Lung (tissue), 12 donors: ENCODE results near the gene BORCS8. TPM values are rescaled to one million over a fixed set of nuclear protein-coding genes. Genes with fewer than 3 reads are reported as not detected.

Experiments
- ATAC-seq: fragments of 200-7000 bp; cut with Tn5 transposase; one replicate; pipeline ENCODE4 v1.9.1; 2020; ENCODE audit warnings: moderate number of reproducible peaks; ENCODE audit not compliant: insufficient read depth, low FRiP score
- DNase-seq, 3 donors: peaks; one replicate each; pipeline ENCODE4 v3.0.0-alpha.2; 2013 to 2017
- H3K27ac ChIP-seq, 2 donors: one replicate each; pipeline ENCODE4 v1.5.1; 2013; ENCODE audit warnings: mild to moderate bottlenecking in 2 of 2, moderate library complexity in 2 of 2, control low read depth in 1 of 2, inconsistent platforms in 1 of 2, low read depth in 1 of 2, low read length in 1 of 2
- H3K27me3 ChIP-seq, 3 donors: one replicate each; pipeline ENCODE4 v1.5.1; 2013; ENCODE audit warnings: low read length in 2 of 3; ENCODE audit not compliant: control insufficient read depth in 3 of 3, insufficient read depth in 3 of 3
- H3K36me3 ChIP-seq, 4 donors: one replicate each; pipeline ENCODE4 v1.5.1; 2013; ENCODE audit warnings: low read length in 4 of 4, mild to moderate bottlenecking in 1 of 4, moderate library complexity in 1 of 4; ENCODE audit not compliant: control insufficient read depth in 4 of 4, insufficient read depth in 4 of 4
- H3K4me1 ChIP-seq, 5 donors: one replicate each; pipeline ENCODE4 v1.5.1; 2013; ENCODE audit warnings: low read length in 5 of 5, mild to moderate bottlenecking in 2 of 5, moderate library complexity in 1 of 5; ENCODE audit not compliant: control insufficient read depth in 5 of 5, insufficient read depth in 5 of 5
- H3K4me3 ChIP-seq: one replicate; pipeline ENCODE4 v1.5.1; 2013; ENCODE audit warnings: mild to moderate bottlenecking, control low read depth, moderate library complexity
- H3K9ac ChIP-seq, 2 donors: one replicate each; pipeline ENCODE4 v1.5.1; 2013; ENCODE audit warnings: low read length in 2 of 2, control low read depth in 1 of 2; ENCODE audit not compliant: insufficient read depth in 1 of 2
- H3K9me3 ChIP-seq, 4 donors: one replicate each; pipeline ENCODE4 v1.5.1; 2013; ENCODE audit warnings: low read length in 3 of 4, mild to moderate bottlenecking in 1 of 4, moderate library complexity in 1 of 4; ENCODE audit not compliant: control insufficient read depth in 4 of 4, insufficient read depth in 3 of 4
- CTCF ChIP-seq: IDR thresholded peaks from 2 replicates; pipeline ENCODE4 v1.5.1; 2012; ENCODE audit warnings: mild to moderate bottlenecking; ENCODE audit errors: control extremely low read depth, extremely low read depth
- WGBS, 2 donors: extraction: QIAGEN DNeasy Blood & Tissue Kit; methylation state at CpG; one replicate each; pipeline ENCODE4 v1.1.7; 2013; 5-methylcytosine and 5-hydroxymethylcytosine counted together
- polyA plus RNA-seq, 2 donors: library from polyadenylated mRNA; stranded (reverse); fragments of 200-250 nt; gene quantifications; one replicate each; pipeline ENCODE4 v1.2.1, GENCODE V29; 2013
- total RNA-seq, 2 donors: library from RNA; depleted of rRNA in 1 of 2; stranded (reverse); fragments of >200 nt in 1 of 2; gene quantifications; one replicate each; pipeline ENCODE4 v1.2.1, GENCODE V29; 2014 to 2021
- donor health status: control.
- donor health status: control.
- donor health status: Bipolar disorder and iron deficiency.
- donor health status: healthy.
- donor health status: DM: yes; HTN: yes; CAD: no.

BORCS8 gene
- total and polyA plus RNA-seq, 4 donors: 10.0 to 41.4 (median 34.2) TPM

GRCh38 chr19:19206938-19207337, 15.0 kb upstream of the BORCS8 start:
- peaks cover 3 to 11% (median 6%) of the 10 kb centered on the region in 3 donors for H3K27me3 ChIP-seq

GRCh38 chr19:19205416-19206410, 13.8 kb upstream of the BORCS8 start:
- DNase-seq: peak in 2 of 3 donors; percentile 19 to 56
- Histone ChIP-seq H3K27ac (no peak overlapping the region), H3K36me3 (peaks cover 0 to 7% (median 3%) of the 10 kb centered on the region in 4 donors), H3K27me3 (peaks cover 0 to 4% (median 0%) of the 10 kb centered on the region in 3 donors), H3K9me3 (peaks cover 0 to 5% (median 0%) of the 10 kb centered on the region in 4 donors), H3K9ac (no peak overlapping the region), H3K4me3 (no peak overlapping the region), H3K4me1 (peaks cover 0 to 11% (median 0%) of the 10 kb centered on the region in 5 donors)
- ATAC-seq: no peak
- 51 to 60% methylated on average over 14 of the region's 14 CpGs for WGBS, 2 donors
- no peak for TF ChIP-seq CTCF

More at GRCh38 chr19:19206938-19207337, 15.0 kb upstream of the BORCS8 start:
- Histone ChIP-seq H3K4me3 (no peak overlapping the region), H3K4me1 (peaks cover 0 to 11% (median 0%) of the 10 kb centered on the region in 5 donors), H3K9me3 (peaks cover 0 to 5% (median 0%) of the 10 kb centered on the region in 4 donors), H3K36me3 (peaks cover 0 to under 1% (median 0%) of the 10 kb centered on the region in 4 donors), H3K27ac (no peak overlapping the region), H3K9ac (no peak overlapping the region)
- no peak for TF ChIP-seq CTCF
- 53 to 61% methylated on average over 5 of the region's 5 CpGs for WGBS, 2 donors
- DNase-seq (no peak), ATAC-seq (no peak)

GRCh38 chr19:19204181-19204580, 12.2 kb upstream of the BORCS8 start:
- no peak for ATAC-seq
- no peak for DNase-seq

More at GRCh38 chr19:19204181-19204580, 12.2 kb upstream of the BORCS8 start:
- no peak for TF ChIP-seq CTCF
- Histone ChIP-seq H3K9ac (no peak overlapping the region), H3K4me3 (no peak overlapping the region), H3K4me1 (peaks cover 0 to 11% (median 0%) of the 10 kb centered on the region in 5 donors), H3K9me3 (peaks cover 0 to 5% (median 0%) of the 10 kb centered on the region in 4 donors), H3K27ac (no peak overlapping the region), H3K36me3 (peaks cover 0 to 11% (median 3%) of the 10 kb centered on the region in 4 donors), H3K27me3 (peaks cover 0 to under 1% (median 0%) of the 10 kb centered on the region in 3 donors)
- WGBS, 2 donors: 74 to 75% methylated on average over 13 of the region's 13 CpGs
